ENCODE results near the gene GRM7.

GRM7 gene

GRCh38 chr3:7518026-7518425 lies 657.1 kb downstream of the GRM7 start:
- H3K4me3 ChIP-seq (ENCODE audit: low read depth, low read length), result no peak overlapping the region
- no peak for TF ChIP-seq ZNF132 (tag by site-specific recombination; IDR thresholded peaks at IDR 0.05; ENCODE audit: borderline replicate concordance)
- TF ChIP-seq SETDB1 (IDR thresholded peaks at IDR 0.05; ENCODE audit: insufficient read length, low read length), result no peak
- no peak for TF ChIP-seq PRDM6 (tag by site-specific recombination; IDR thresholded peaks at IDR 0.05)
- H3K4me1 ChIP-seq (ENCODE audit: control insufficient read depth, insufficient read depth, low read length), result no peaks in the 10 kb centered on the region
- ChIA-PET CTCF (no interaction called here), POLR2A (no interaction called here)
- H3K9me3 ChIP-seq (ENCODE audit: control insufficient read depth, insufficient read depth, low read depth, low read length), result no peaks in the 10 kb centered on the region
- no peak overlapping the region for H3K27ac ChIP-seq (ENCODE audit: extremely low read depth, low read depth, low read length)
- H3K36me3 ChIP-seq (ENCODE audit: control insufficient read depth in 2 of 2, insufficient read depth in 1 of 2, low read length in 2 of 2), result no peaks in the 10 kb centered on the region

GRCh38 chr3:7518456-7518855 lies 657.5 kb downstream of the GRM7 start:
- CTCF ChIA-PET, result no interaction called here
- TF ChIP-seq ZBTB20 (tag by site-specific recombination; IDR thresholded peaks at IDR 0.05) (no peak), ZNF660 (tag by site-specific recombination; IDR thresholded peaks at IDR 0.05) (no peak), ZNF560 (tag by site-specific recombination; IDR thresholded peaks at IDR 0.05; ENCODE audit: borderline replicate concordance) (no peak), ZNF692 (tag by site-specific recombination; IDR thresholded peaks at IDR 0.05) (no peak), ZNF354C (tag by site-specific recombination; IDR thresholded peaks at IDR 0.05; ENCODE audit: borderline replicate concordance, low read depth) (no peak), YY1 (tag by site-specific recombination; IDR thresholded peaks at IDR 0.05) (no peak), ZNF23 (tag by site-specific recombination; IDR thresholded peaks at IDR 0.05; ENCODE audit: borderline replicate concordance) (no peak), ZNF311 (tag by site-specific recombination; IDR thresholded peaks at IDR 0.05; ENCODE audit: borderline replicate concordance) (no peak), YY2 (tag by site-specific recombination; IDR thresholded peaks at IDR 0.05) (no peak), ZNF558 (tag by site-specific recombination; IDR thresholded peaks at IDR 0.05) (no peak), ZNF501 (tag by site-specific recombination; IDR thresholded peaks at IDR 0.05) (no peak), ZNF10 (tag by site-specific recombination; IDR thresholded peaks at IDR 0.05) (no peak), ZNF16 (tag by site-specific recombination; IDR thresholded peaks at IDR 0.05; ENCODE audit: low read depth) (no peak), ZNF785 (tag by site-specific recombination; IDR thresholded peaks at IDR 0.05) (no peak), ZNF510 (tag by site-specific recombination; IDR thresholded peaks at IDR 0.05; ENCODE audit: insufficient replicate concordance) (no peak), ZSCAN30 (tag by site-specific recombination; IDR thresholded peaks at IDR 0.05) (no peak), WT1 (tag by site-specific recombination; IDR thresholded peaks at IDR 0.05) (no peak), ZBTB26 (tag by site-specific recombination; optimal IDR thresholded peaks at IDR 0.05) (no peak)
- POLR2A ChIA-PET, result no interaction called here

More at GRCh38 chr3:7518456-7518855, 657.5 kb downstream of the GRM7 start:
- Histone ChIP-seq H3K4me3 (ENCODE audit: low read depth, low read length) (no peak overlapping the region), H3K9me3 (ENCODE audit: control insufficient read depth, insufficient read depth, low read depth, low read length) (no peaks in the 10 kb centered on the region), H3K4me1 (ENCODE audit: control insufficient read depth, insufficient read depth, low read length) (no peaks in the 10 kb centered on the region), H3K36me3 (ENCODE audit: control insufficient read depth in 2 of 2, insufficient read depth in 1 of 2, low read length in 2 of 2) (no peaks in the 10 kb centered on the region), H3K27ac (ENCODE audit: extremely low read depth, low read depth, low read length) (no peak overlapping the region)
